IPS-20b (cell line): ENCODE measurements around the gene P2RX6.
"Not testable (repeated sequence)": the region's sequence is repeated elsewhere in the genome, so short reads cannot be mapped to it uniquely, and the experiment has no call there.

Experiments
- H3K27ac ChIP-seq: one replicate; pipeline ENCODE4 v1.5.1; 2013; ENCODE audit warnings: low read length
- H3K27me3 ChIP-seq: 2 replicates; pipeline ENCODE4 v1.6.1; 2013; ENCODE audit warnings: mild to moderate bottlenecking, low read length, inconsistent platforms; ENCODE audit not compliant: insufficient read depth
- H3K36me3 ChIP-seq: 2 replicates; pipeline ENCODE4 v1.6.1; 2013; ENCODE audit warnings: low read depth, mild to moderate bottlenecking, inconsistent platforms, low read length, moderate library complexity; ENCODE audit not compliant: insufficient read depth
- H3K4me1 ChIP-seq: 2 replicates; pipeline ENCODE4 v1.6.1; 2013; ENCODE audit warnings: mild to moderate bottlenecking, control low read depth, inconsistent platforms, low read length, moderate library complexity; ENCODE audit not compliant: insufficient read depth
- H3K4me3 ChIP-seq: 2 replicates; pipeline ENCODE4 v1.5.1; 2013; ENCODE audit warnings: mild to moderate bottlenecking, low read length, inconsistent platforms
- H3K9ac ChIP-seq: 2 replicates; pipeline ENCODE4 v1.6.1; 2013; ENCODE audit warnings: low read depth, mild to moderate bottlenecking, inconsistent platforms, low read length, moderate library complexity
- H3K9me3 ChIP-seq: 2 replicates; pipeline ENCODE4 v1.6.1; 2013; ENCODE audit warnings: mild to moderate bottlenecking, low read depth, low read length, inconsistent platforms; ENCODE audit not compliant: insufficient read depth

Gene P2RX6

GRCh38 chr22:21014726-21015465 lies at the start of gene P2RX6:
P2RX6 (plus strand) TSS chr22:21015165; CDS start chr22:21015175, 10 bp downstream.
- H3K4me3 ChIP-seq, result peak within 1 kb of the TSS; percentile 79
- no peak within 1 kb of the TSS for H3K27ac ChIP-seq
- H3K9me3 ChIP-seq, result no peaks in the 10 kb centered on the region
- H3K9ac ChIP-seq, result peak within 1 kb of the TSS; percentile 69; the same call in 1 of the 2 replicates
- peaks cover 18% of the 10 kb centered on the region for H3K4me1 ChIP-seq
- peaks cover 15% of the 10 kb centered on the region; the same call in 1 of the 2 replicates for H3K27me3 ChIP-seq
- H3K36me3 ChIP-seq, result no peaks in the 10 kb centered on the region

GRCh38 chr22:20965888-20966855 lies 48.8 kb upstream of the P2RX6 start:
- Histone ChIP-seq H3K9me3 (no peaks in the 10 kb centered on the region), H3K9ac (no peak overlapping the region), H3K4me3 (no peak overlapping the region), H3K4me1 (peaks cover 13% of the 10 kb centered on the region), H3K36me3 (no peaks in the 10 kb centered on the region), H3K27ac (no peak overlapping the region), H3K27me3 (peaks cover 80% of the 10 kb centered on the region)

- Histone ChIP-seq H3K27me3 (peaks cover 79% of the 10 kb centered on the region), H3K27ac (no peak within 1 kb of the TSS), H3K9ac (no peak within 1 kb of the TSS), H3K4me1 (peaks cover 17% of the 10 kb centered on the region), H3K36me3 (no peaks in the 10 kb centered on the region), H3K4me3 (peak within 1 kb of the TSS; percentile 30; the same call in 1 of the 2 replicates), H3K9me3 (no peaks in the 10 kb centered on the region)
Observed at GRCh38 chr22:20966883-20967696, 47.9 kb upstream of the P2RX6 start, which contains the start of gene AIFM3. AIFM3 (plus strand) TSS chr22:20967255; CDS start chr22:20967945, 690 bp downstream.

- Histone ChIP-seq H3K4me1 (peaks cover 17% of the 10 kb centered on the region), H3K9ac (no peak overlapping the region), H3K27ac (no peak overlapping the region), H3K4me3 (peak overlapping the region; percentile 30; the same call in 1 of the 2 replicates), H3K9me3 (no peaks in the 10 kb centered on the region), H3K27me3 (peaks cover 73% of the 10 kb centered on the region), H3K36me3 (no peaks in the 10 kb centered on the region)
Observed at GRCh38 chr22:20967697-20968211, 47.2 kb upstream of the P2RX6 start.

GRCh38 chr22:20968281-20968977 lies 46.5 kb upstream of the P2RX6 start:
- Histone ChIP-seq H3K9ac (no peak overlapping the region), H3K27me3 (peaks cover 66% of the 10 kb centered on the region), H3K4me3 (no peak overlapping the region)

GRCh38 chr22:20970939-20971657 lies 43.9 kb upstream of the P2RX6 start:
- no peaks in the 10 kb centered on the region for H3K9me3 ChIP-seq
- H3K9ac ChIP-seq, result no peak overlapping the region
- H3K36me3 ChIP-seq, result no peaks in the 10 kb centered on the region
- H3K27ac ChIP-seq, result no peak overlapping the region
- peaks cover 45% of the 10 kb centered on the region for H3K27me3 ChIP-seq
- H3K4me1 ChIP-seq, result peaks cover 17% of the 10 kb centered on the region; the same call in 1 of the 2 replicates
- no peak overlapping the region for H3K4me3 ChIP-seq

More at GRCh38 chr22:20968281-20968977, 46.5 kb upstream of the P2RX6 start:
- H3K9me3 ChIP-seq, result no peaks in the 10 kb centered on the region
- peaks cover 17% of the 10 kb centered on the region for H3K4me1 ChIP-seq
- H3K36me3 ChIP-seq, result no peaks in the 10 kb centered on the region
- H3K27ac ChIP-seq, result no peak overlapping the region

GRCh38 chr22:20972014-20972694 lies 42.8 kb upstream of the P2RX6 start:
- H3K4me3 ChIP-seq, H3K36me3 ChIP-seq, H3K27ac ChIP-seq, H3K9me3 ChIP-seq, H3K9ac ChIP-seq: not testable (repeated sequence)
- peaks cover 16% of the 10 kb centered on the region; the same call in 1 of the 2 replicates for H3K4me1 ChIP-seq
- H3K27me3 ChIP-seq, result peaks cover 44% of the 10 kb centered on the region

- peaks cover 9% of the 10 kb centered on the region; the same call in 1 of the 2 replicates for H3K4me1 ChIP-seq
- H3K27ac ChIP-seq, result no peak overlapping the region
- no peaks in the 10 kb centered on the region for H3K9me3 ChIP-seq
- no peaks in the 10 kb centered on the region for H3K36me3 ChIP-seq
- H3K27me3 ChIP-seq, result peaks cover 43% of the 10 kb centered on the region
- H3K9ac ChIP-seq, result no peak overlapping the region
- no peak overlapping the region for H3K4me3 ChIP-seq
Observed at GRCh38 chr22:20972933-20973577, 41.9 kb upstream of the P2RX6 start.

- no peak overlapping the region for H3K9ac ChIP-seq
Observed at GRCh38 chr22:20973634-20974286, 41.2 kb upstream of the P2RX6 start.

More at GRCh38 chr22:20973634-20974286, 41.2 kb upstream of the P2RX6 start:
- Histone ChIP-seq H3K36me3 (no peaks in the 10 kb centered on the region), H3K4me3 (no peak overlapping the region), H3K9me3 (peaks cover 6% of the 10 kb centered on the region; the same call in 1 of the 2 replicates), H3K4me1 (peaks cover 5% of the 10 kb centered on the region; the same call in 1 of the 2 replicates), H3K27ac (no peak overlapping the region), H3K27me3 (peaks cover 41% of the 10 kb centered on the region)
